Middle frontal gyrus (tissue), 1 donor: ENCODE measurements around the gene SPATC1L.
"Not testable (repeated sequence)": the region's sequence is repeated elsewhere in the genome, so short reads cannot be mapped to it uniquely, and the experiment has no call there.

Experiments
- DNase-seq: peaks from one replicate; pipeline ENCODE4 v3.0.0-alpha.2; 2015; ENCODE audit warnings: low spot score; ENCODE audit errors: extremely low spot score

SPATC1L gene

GRCh38 chr21:46200877-46201803 is 16.9 kb upstream of the SPATC1L start:
- not testable (repeated sequence) for DNase-seq

GRCh38 chr21:46199436-46200373 is 15.4 kb upstream of the SPATC1L start:
- DNase-seq = no peak

- DNase-seq = no peak
Observed at GRCh38 chr21:46196733-46197132, 12.5 kb upstream of the SPATC1L start.

- no peak for DNase-seq
Observed at GRCh38 chr21:46195595-46196195, 11.4 kb upstream of the SPATC1L start.

GRCh38 chr21:46194374-46195334 is 10.4 kb upstream of the SPATC1L start:
- DNase-seq = no peak

GRCh38 chr21:46193829-46194373 is 9.6 kb upstream of the SPATC1L start:
- no peak for DNase-seq

- DNase-seq = no peak
Observed at GRCh38 chr21:46191686-46192575, 7.7 kb upstream of the SPATC1L start.

GRCh38 chr21:46191257-46191685 is 7.0 kb upstream of the SPATC1L start:
- DNase-seq = no peak

GRCh38 chr21:46190491-46191131 is 6.4 kb upstream of the SPATC1L start:
- DNase-seq = no peak

- no peak for DNase-seq
Observed at GRCh38 chr21:46189959-46190490, 5.8 kb upstream of the SPATC1L start.

GRCh38 chr21:46189213-46189958 is 5.1 kb upstream of the SPATC1L start:
- DNase-seq = no peak

GRCh38 chr21:46188226-46189212 is 4.3 kb upstream of the SPATC1L start:
- DNase-seq = no peak

GRCh38 chr21:46187814-46188213 is 3.6 kb upstream of the SPATC1L start:
- no peak for DNase-seq

GRCh38 chr21:46187261-46187660 is 3.0 kb upstream of the SPATC1L start:
- DNase-seq = no peak

GRCh38 chr21:46185716-46186115 is 1.5 kb upstream of the SPATC1L start:
- no peak for DNase-seq
